K562 (cell line): ENCODE measurements around the gene RESF1. TPM values are rescaled to one million over a fixed set of nuclear protein-coding genes. Genes with fewer than 3 reads are reported as not detected.

ENCODE experiments used
- CC2D1A ChIP-seq: fragments of 450-650 bp; IDR thresholded peaks from 2 replicates; pipeline ENCODE4 v1.6.1; 2017; ENCODE audit warnings: mild to moderate bottlenecking
- CCNT2 ChIP-seq: IDR thresholded peaks from 2 replicates; pipeline ENCODE4 v1.6.1; 2011; ENCODE audit warnings: borderline replicate concordance, low read depth, mild to moderate bottlenecking, moderate library complexity, mixed read lengths, low read length; ENCODE audit not compliant: insufficient read length; ENCODE audit errors: extremely low read depth
- GATAD2B ChIP-seq: fragments of 450-650 bp; IDR thresholded peaks from 2 replicates; pipeline ENCODE4 v1.6.1; 2017; ENCODE audit warnings: mild to moderate bottlenecking, borderline replicate concordance
- HNRNPLL ChIP-seq: fragments of 200-400 bp; formaldehyde crosslinking; IDR thresholded peaks from 2 replicates; pipeline ENCODE4 v1.6.1; 2017; ENCODE audit warnings: low read length, low read depth, mild to moderate bottlenecking; ENCODE audit not compliant: poor library complexity, severe bottlenecking
- MBD2 ChIP-seq: sonication (generic); IDR thresholded peaks from 2 replicates; pipeline ENCODE4 v1.6.1; 2016; ENCODE audit warnings: low read depth, borderline replicate concordance
- NCOR1 ChIP-seq: fragments of 450-650 bp; IDR thresholded peaks from 2 replicates; pipeline ENCODE4 v1.6.1; 2016; ENCODE audit warnings: mild to moderate bottlenecking, moderate library complexity
- RAD21 ChIP-seq, 2 experiments: fragments of 250-450 bp in 1 of 2; fragments of 450-650 bp in 1 of 2; sonication (Bioruptor Pico) in 1 of 2; formaldehyde crosslinking in 1 of 2; IDR thresholded peaks in 1 of 2; conservative IDR thresholded peaks in 1 of 2; 2 replicates each; pipeline versions ENCODE4 v1.4.0 to v1.8.0; 2020 to 2022; ENCODE audit warnings: mild to moderate bottlenecking in 2 of 2, moderate library complexity in 1 of 2
- SRF ChIP-seq, 2 experiments: fragments of 250-450, 450-650 bp in 1 of 2; sonication (Bioruptor Pico) in 1 of 2; sonication (generic) in 1 of 2; formaldehyde crosslinking; IDR thresholded peaks; 2 replicates each; pipeline versions ENCODE4 v1.5.0 to v1.5.1; 2020 to 2022; ENCODE audit warnings: mild to moderate bottlenecking in 1 of 2, missing genetic modification reagents in 1 of 2
- SRSF3 ChIP-seq: fragments of 200-400 bp; formaldehyde crosslinking; IDR thresholded peaks from 2 replicates; pipeline ENCODE4 v1.6.1; 2016; ENCODE audit warnings: mild to moderate bottlenecking, low read length, moderate library complexity; ENCODE audit not compliant: insufficient read depth
- TAF1 ChIP-seq: IDR thresholded peaks from 2 replicates; pipeline ENCODE4 v1.6.1; 2011; ENCODE audit warnings: mild to moderate bottlenecking, low read length, moderate library complexity; ENCODE audit not compliant: insufficient read depth, control insufficient read depth, severe bottlenecking; ENCODE audit errors: extremely low read depth
- XRCC5 ChIP-seq: fragments of 200-400 bp; formaldehyde crosslinking; IDR thresholded peaks from 2 replicates; pipeline ENCODE4 v1.6.1; 2017; ENCODE audit warnings: low read depth, mild to moderate bottlenecking, low read length
- polyA plus RNA-seq, 8 experiments: library from polyadenylated mRNA; depleted of rRNA in 4 of 8; stranded (reverse) in 5 of 8; unstranded in 3 of 8; fragments of >200 nt; fragmentation: Nextera tagmentation in 2 of 8; fragmentation: Illumina TruSeq in 1 of 8; extraction: Ambion mirVana in 2 of 8; extraction: Trizol in 1 of 8; gene quantifications; 2 replicates each; pipeline versions ENCODE4 v1.2.1 to v1.2.3, GENCODE V29; 2011 to 2014; ENCODE audit warnings: inconsistent platforms in 1 of 8, missing spikeins in 1 of 8
- total RNA-seq, 7 experiments: library from RNA; depleted of rRNA in 6 of 7; stranded (reverse); fragments of >200 nt in 6 of 7; fragmentation: Illumina TruSeq in 2 of 7; extraction: Trizol in 2 of 7; gene quantifications; 2 replicates each; pipeline versions ENCODE4 v1.2.1 to v1.2.3, GENCODE V29; 2011 to 2021; ENCODE audit warnings: low replicate concordance in 1 of 7
- TF ChIP-seq, protein P1 (sequence below): fragments of 450-650 bp; IDR thresholded peaks from 2 replicates; pipeline ENCODE4 v1.6.1; 2017; ENCODE audit warnings: mild to moderate bottlenecking, moderate library complexity
- TF ChIP-seq, protein P2 (sequence below): fragments of 450-650 bp; IDR thresholded peaks from 2 replicates; pipeline ENCODE4 v1.6.1; 2014; ENCODE audit warnings: low read depth, mild to moderate bottlenecking, moderate library complexity, borderline replicate concordance
- TF ChIP-seq, protein P3 (sequence below), 3 experiments: fragments of 200-800 bp in 1 of 3; fragments of 250-450 bp in 1 of 3; fragments of 450-650 bp in 1 of 3; sonication (Bioruptor Pico) in 1 of 3; sonication (Bioruptor generic) in 1 of 3; formaldehyde crosslinking in 1 of 3; IDR thresholded peaks; 2 replicates each; pipeline versions ENCODE4 v1.6.1 to v1.8.0; 2016 to 2022; ENCODE audit warnings: mild to moderate bottlenecking in 2 of 3, missing genetic modification characterization in 2 of 3, missing compliant biosample characterization in 1 of 3, moderate library complexity in 1 of 3

RESF1 gene
- total and polyA plus RNA-seq, 9 of the 15 experiments (the other 6 are each of a cell fraction or from before 2014, with no cell fraction given): 21.5 to 121 (median 53.6) TPM

DNA sequence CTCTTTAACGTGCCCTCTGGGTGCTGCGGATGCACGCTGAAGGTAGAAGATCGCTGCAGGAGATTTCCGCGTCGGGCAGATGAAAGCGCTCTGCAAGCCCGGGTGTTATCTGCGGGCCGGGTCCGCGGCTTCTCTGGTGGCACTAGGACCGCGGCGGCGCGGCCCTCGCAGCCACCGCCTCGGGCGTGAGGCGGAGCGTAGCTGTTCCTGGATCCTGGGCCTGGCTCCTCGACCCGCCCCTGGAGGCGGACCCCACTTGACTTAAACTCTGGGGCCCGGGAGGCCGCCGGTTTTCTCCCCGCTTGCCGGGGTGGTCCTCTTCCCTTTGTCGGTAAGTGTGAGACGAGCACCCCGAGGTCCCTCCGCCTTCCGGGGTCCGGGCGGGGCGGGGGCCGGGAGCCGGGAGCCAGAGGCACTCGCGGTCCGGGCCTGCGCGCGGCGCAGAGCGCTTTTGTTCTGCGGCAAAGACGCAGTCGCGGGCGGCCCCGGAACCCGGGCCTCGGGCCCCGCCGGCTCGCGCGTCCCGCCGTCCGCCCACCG is at the start of gene RESF1 (continued):
- peak; percentile 24 for TF ChIP-seq GATAD2B
- peak; percentile 75 for TF ChIP-seq TAF1
- TF ChIP-seq, protein P1, sequence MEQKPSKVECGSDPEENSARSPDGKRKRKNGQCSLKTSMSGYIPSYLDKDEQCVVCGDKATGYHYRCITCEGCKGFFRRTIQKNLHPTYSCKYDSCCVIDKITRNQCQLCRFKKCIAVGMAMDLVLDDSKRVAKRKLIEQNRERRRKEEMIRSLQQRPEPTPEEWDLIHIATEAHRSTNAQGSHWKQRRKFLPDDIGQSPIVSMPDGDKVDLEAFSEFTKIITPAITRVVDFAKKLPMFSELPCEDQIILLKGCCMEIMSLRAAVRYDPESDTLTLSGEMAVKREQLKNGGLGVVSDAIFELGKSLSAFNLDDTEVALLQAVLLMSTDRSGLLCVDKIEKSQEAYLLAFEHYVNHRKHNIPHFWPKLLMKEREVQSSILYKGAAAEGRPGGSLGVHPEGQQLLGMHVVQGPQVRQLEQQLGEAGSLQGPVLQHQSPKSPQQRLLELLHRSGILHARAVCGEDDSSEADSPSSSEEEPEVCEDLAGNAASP: no peak
- peak; percentile 24 for TF ChIP-seq NCOR1
- TF ChIP-seq XRCC5: peak; percentile 74
- TF ChIP-seq, protein P2, sequence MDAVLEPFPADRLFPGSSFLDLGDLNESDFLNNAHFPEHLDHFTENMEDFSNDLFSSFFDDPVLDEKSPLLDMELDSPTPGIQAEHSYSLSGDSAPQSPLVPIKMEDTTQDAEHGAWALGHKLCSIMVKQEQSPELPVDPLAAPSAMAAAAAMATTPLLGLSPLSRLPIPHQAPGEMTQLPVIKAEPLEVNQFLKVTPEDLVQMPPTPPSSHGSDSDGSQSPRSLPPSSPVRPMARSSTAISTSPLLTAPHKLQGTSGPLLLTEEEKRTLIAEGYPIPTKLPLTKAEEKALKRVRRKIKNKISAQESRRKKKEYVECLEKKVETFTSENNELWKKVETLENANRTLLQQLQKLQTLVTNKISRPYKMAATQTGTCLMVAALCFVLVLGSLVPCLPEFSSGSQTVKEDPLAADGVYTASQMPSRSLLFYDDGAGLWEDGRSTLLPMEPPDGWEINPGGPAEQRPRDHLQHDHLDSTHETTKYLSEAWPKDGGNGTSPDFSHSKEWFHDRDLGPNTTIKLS: peak; percentile 28; the same call in 1 of the 2 replicates
- TF ChIP-seq SRF (CRISPR knock-in tag; IDR thresholded peaks at IDR 0.05): 0 out of 4 replicates have a peak, but pooled peaks of 1 of the 2 experiments have one; percentile 18
- TF ChIP-seq MBD2: 0 out of 2 replicates have a peak, but pooled peaks have one; percentile 11
- TF ChIP-seq HNRNPLL: peak; percentile 93
- TF ChIP-seq, protein P3, sequence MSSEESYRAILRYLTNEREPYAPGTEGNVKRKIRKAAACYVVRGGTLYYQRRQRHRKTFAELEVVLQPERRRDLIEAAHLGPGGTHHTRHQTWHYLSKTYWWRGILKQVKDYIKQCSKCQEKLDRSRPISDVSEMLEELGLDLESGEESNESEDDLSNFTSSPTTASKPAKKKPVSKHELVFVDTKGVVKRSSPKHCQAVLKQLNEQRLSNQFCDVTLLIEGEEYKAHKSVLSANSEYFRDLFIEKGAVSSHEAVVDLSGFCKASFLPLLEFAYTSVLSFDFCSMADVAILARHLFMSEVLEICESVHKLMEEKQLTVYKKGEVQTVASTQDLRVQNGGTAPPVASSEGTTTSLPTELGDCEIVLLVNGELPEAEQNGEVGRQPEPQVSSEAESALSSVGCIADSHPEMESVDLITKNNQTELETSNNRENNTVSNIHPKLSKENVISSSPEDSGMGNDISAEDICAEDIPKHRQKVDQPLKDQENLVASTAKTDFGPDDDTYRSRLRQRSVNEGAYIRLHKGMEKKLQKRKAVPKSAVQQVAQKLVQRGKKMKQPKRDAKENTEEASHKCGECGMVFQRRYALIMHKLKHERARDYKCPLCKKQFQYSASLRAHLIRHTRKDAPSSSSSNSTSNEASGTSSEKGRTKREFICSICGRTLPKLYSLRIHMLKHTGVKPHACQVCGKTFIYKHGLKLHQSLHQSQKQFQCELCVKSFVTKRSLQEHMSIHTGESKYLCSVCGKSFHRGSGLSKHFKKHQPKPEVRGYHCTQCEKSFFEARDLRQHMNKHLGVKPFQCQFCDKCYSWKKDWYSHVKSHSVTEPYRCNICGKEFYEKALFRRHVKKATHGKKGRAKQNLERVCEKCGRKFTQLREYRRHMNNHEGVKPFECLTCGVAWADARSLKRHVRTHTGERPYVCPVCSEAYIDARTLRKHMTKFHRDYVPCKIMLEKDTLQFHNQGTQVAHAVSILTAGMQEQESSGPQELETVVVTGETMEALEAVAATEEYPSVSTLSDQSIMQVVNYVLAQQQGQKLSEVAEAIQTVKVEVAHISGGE (CRISPR knock-in tag; IDR thresholded peaks at IDR 0.05): peak in 1 of 3 experiments; percentile 58; a peak in 1 of 6 replicates
- TF ChIP-seq CC2D1A: peak; percentile 79
- TF ChIP-seq RAD21 (CRISPR knock-in tag; conservative IDR thresholded peaks at IDR 0.05 in 1 of 2, IDR thresholded peaks at IDR 0.05 in 1 of 2): peak; percentile 39 to 51
- TF ChIP-seq CCNT2: peak; percentile 91
- TF ChIP-seq SRSF3: no peak
